Measurements from ENCODE around the gene VRTN. TPM values are rescaled to one million over a fixed set of nuclear protein-coding genes. Genes with fewer than 3 reads are reported as not detected.

The VRTN gene
- total RNA-seq, 1 donor from 2014 or later: not detected

DNA sequence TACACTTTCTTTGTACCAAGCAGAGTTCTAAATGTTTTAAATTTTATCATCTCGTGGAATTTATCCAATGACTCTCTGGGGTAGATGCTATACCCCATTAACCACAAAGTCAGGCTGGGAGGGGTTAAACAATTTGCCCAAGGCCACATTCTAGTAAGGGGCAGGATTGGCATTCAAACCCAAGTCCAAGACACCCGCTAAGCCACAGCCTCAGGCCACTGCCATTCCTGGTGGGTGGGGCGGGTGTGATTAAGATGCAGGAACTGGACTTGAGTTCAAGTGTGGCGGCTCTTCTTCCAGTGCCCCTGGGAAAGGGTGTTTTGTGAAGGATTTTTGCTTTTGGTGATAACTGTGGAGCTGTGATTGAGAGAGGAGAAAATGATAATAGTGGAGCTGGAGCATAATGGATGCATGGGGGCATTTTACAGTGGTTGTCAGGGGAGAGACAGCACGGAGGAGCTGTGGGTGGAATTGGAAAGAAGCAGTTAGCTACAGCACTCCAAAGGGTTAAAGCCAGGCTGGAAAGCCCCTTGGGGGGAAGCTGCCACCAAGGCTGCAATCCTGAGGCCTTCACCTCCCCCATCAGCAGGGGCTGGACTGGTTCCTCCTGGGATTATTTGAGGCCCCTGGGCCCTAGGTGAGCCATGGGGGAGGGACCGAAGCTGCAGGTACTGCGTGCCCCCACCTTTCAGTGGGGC, 1.0 kb upstream of the VRTN start:
- intact Hi-C loops (cut with DNase I): no loop called here
- Histone ChIP-seq H3K4me1 (no peaks in the 10 kb centered on the region), H3K27ac (no peak overlapping the region), H3K9me3 (no peaks in the 10 kb centered on the region), H3K4me3 (no peak overlapping the region), H3K27me3 (peaks cover 2% of the 10 kb centered on the region), H3K36me3 (no peaks in the 10 kb centered on the region)
- TF ChIP-seq, protein P1, sequence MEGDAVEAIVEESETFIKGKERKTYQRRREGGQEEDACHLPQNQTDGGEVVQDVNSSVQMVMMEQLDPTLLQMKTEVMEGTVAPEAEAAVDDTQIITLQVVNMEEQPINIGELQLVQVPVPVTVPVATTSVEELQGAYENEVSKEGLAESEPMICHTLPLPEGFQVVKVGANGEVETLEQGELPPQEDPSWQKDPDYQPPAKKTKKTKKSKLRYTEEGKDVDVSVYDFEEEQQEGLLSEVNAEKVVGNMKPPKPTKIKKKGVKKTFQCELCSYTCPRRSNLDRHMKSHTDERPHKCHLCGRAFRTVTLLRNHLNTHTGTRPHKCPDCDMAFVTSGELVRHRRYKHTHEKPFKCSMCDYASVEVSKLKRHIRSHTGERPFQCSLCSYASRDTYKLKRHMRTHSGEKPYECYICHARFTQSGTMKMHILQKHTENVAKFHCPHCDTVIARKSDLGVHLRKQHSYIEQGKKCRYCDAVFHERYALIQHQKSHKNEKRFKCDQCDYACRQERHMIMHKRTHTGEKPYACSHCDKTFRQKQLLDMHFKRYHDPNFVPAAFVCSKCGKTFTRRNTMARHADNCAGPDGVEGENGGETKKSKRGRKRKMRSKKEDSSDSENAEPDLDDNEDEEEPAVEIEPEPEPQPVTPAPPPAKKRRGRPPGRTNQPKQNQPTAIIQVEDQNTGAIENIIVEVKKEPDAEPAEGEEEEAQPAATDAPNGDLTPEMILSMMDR (IDR thresholded peaks at IDR 0.05): no peak
- ATAC-seq (no peak), DNase-seq (peak; percentile 16)

DNA sequence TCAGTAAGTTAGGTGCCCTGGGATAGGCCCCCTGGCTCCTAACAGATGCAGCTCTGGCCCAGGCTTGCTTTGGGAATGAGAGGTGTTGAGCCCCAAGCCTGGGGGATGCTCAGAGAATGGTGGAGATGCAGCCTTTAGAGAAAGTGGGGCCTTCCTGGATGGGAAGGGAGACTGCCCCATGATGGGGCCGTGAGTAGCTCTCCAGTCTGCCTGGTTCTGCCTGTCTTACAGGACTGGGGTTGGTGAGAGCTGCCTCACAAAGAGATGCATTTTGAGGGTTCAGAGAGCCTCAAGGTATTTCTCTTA, 523 bp upstream of the VRTN start:
- intact Hi-C loops (cut with DNase I): no loop called here

DNA sequence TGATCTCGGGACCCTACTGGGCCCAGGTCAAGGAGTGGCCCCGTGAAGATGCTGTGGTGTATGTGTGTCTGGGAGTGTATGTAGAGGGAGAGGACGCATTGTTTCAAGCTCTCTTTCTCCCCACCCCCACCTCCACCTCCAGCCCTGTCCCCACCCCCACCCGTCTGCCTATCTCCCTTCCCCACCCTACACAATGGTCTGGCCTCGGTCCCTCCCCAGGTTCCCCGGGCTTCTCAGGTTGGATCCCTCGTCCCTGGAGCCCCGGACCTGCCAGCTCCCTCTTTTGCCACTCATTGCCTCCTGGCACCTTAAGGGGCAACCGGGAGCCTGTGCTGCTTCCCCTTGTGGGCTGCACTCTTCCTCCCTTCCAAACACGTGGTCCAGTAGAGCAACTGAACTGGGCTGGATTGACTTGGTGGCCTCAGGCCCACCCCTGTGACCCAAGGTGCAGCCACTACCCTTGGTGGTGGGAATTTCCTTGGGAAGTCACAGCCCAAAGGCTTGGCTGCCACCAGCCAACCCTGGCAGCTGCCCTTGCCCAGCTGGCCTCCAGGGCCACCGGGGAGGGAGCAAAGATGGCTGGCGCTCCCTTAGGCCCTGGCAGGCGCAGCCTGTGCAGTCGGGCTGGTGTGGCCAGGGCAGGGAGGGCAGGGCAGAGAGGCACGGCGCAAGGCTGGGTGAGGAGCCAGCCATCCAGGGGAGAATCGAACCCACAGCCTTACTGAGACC, 628 bp downstream of the VRTN start:
- H3K4me1 ChIP-seq: no peaks in the 10 kb centered on the region
- H3K36me3 ChIP-seq: no peaks in the 10 kb centered on the region
- no peak overlapping the region for H3K27ac ChIP-seq
- H3K9me3 ChIP-seq: no peaks in the 10 kb centered on the region
- ATAC-seq (peak; percentile 25), DNase-seq (peak; percentile 54)
- intact Hi-C loops (cut with DNase I): no loop called here
- TF ChIP-seq, protein P1 (IDR thresholded peaks at IDR 0.05): no peak
- H3K4me3 ChIP-seq: no peak overlapping the region
- H3K27me3 ChIP-seq: peaks cover 2% of the 10 kb centered on the region

More for the DNA sequence above, 523 bp upstream of the VRTN start:
- peaks cover 2% of the 10 kb centered on the region for H3K27me3 ChIP-seq
- no peaks in the 10 kb centered on the region for H3K36me3 ChIP-seq
- no peak overlapping the region for H3K27ac ChIP-seq
- ATAC-seq: no peak
- no peaks in the 10 kb centered on the region for H3K9me3 ChIP-seq
- H3K4me1 ChIP-seq: no peaks in the 10 kb centered on the region
- H3K4me3 ChIP-seq: no peak overlapping the region
- TF ChIP-seq, protein P1 (IDR thresholded peaks at IDR 0.05): no peak
- peak; percentile 25 for DNase-seq

DNA sequence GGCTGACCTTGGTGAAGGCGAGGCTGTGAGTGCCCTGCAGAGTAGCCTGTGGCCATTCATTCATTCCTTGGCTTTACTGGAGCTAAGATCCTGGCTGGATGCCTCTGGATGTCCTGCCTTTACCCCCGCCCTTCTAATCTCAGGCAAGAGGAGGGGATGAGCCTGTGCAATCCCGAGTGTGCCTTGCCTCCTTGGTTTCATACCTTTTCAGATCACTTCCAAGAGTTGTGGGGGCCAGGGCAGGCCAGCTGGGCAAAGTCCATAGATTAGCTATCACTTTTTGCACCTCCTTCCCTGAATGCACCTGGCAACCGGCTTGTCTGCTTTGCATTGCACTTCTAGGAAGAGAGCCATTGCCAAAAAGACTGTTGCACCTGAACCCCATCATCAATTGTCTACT, 1.5 kb downstream of the VRTN start:
- Histone ChIP-seq H3K36me3 (no peaks in the 10 kb centered on the region), H3K27ac (no peak overlapping the region), H3K4me3 (no peak overlapping the region), H3K27me3 (peaks cover 2% of the 10 kb centered on the region), H3K9me3 (no peaks in the 10 kb centered on the region), H3K4me1 (no peaks in the 10 kb centered on the region)
- intact Hi-C loops (cut with DNase I): no loop called here
- ATAC-seq: no peak
- DNase-seq: peak; percentile 33
- TF ChIP-seq, protein P1 (IDR thresholded peaks at IDR 0.05): no peak

DNA sequence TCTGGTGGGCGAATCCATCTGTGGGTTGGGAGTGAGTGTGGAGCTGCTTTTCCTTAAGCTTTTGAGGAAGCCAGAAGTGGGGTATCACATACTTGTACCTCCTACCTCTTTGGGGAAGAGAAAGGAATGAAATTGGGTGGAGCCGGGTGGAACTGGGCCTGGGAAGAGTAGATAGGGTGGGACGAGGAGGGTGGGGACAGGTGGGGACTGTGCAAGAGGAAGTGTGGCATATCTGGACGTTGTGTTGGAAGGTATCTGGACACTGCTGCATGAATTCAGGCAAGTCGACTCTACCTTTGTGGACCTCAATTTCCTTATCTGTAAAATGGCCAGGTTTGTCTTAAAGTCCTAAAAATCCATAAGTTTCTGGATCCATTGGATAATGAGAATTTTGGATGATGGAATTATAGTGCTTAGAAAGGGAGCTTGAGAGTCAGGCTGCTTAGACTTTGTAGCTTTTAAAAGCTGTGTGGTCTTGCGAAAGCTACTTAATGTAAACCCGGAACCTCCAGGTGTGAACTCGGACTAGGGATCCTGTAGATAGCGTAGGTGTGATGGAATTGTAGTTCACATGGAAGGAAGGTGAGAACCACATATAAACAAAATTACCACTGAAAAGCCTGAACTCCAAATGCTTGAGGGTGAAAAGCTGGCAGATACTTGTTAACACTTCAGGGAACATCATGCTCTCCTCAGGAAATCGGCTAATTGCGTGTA, 2.1 kb downstream of the VRTN start:
- Histone ChIP-seq H3K9me3 (no peaks in the 10 kb centered on the region), H3K36me3 (no peaks in the 10 kb centered on the region), H3K27ac (no peak overlapping the region), H3K4me3 (no peak overlapping the region), H3K4me1 (no peaks in the 10 kb centered on the region), H3K27me3 (peaks cover 2% of the 10 kb centered on the region)
- ATAC-seq (no peak), DNase-seq (no peak)
- intact Hi-C loops (cut with DNase I): no loop called here
- TF ChIP-seq, protein P1 (IDR thresholded peaks at IDR 0.05): no peak
